H1 (cell line): ENCODE results near the gene VCP. TPM values are rescaled to one million over a fixed set of nuclear protein-coding genes. Genes with fewer than 3 reads are reported as not detected.

Experiments used
- CTCF ChIA-PET: fragments of 300-600 bp; sonication (Branson Sonifier 250); formaldehyde crosslinking; loops from one replicate; lab custom pipeline; 2021; ENCODE audit not compliant: partially characterized antibody; lab: Charles Lee
- POLR2A ChIA-PET: fragments of 300-600 bp; sonication (Branson Sonifier 250); formaldehyde crosslinking; loops from one replicate; lab custom pipeline; 2021; ENCODE audit warnings: inconsistent platforms; ENCODE audit not compliant: partially characterized antibody; lab: Charles Lee
- DNase-seq, 2 experiments: peaks; one replicate each; pipeline versions ENCODE4 v3.0.0 to v3.0.0-alpha.2; 2010 to 2022; ENCODE audit warnings: low spot score in 2 of 2, low read depth in 1 of 2, mixed read lengths in 1 of 2
- FAIRE-seq: peaks from 2 replicates; lab custom pipeline; 2011; peaks lifted over from hg19 to GRCh38; lab: Jason Lieb, UNC
- H2AFZ ChIP-seq: 2 replicates; pipeline ENCODE4 v1.8.1; 2012; ENCODE audit warnings: low read length, inconsistent platforms
- H2AK5ac ChIP-seq: 2 replicates; pipeline ENCODE4 v1.6.1; 2013; ENCODE audit warnings: low read depth, low read length
- H2BK120ac ChIP-seq: replicated peaks from 2 replicates; pipeline ENCODE3; 2013; ENCODE audit warnings: low read depth, low read length, inconsistent platforms
- H2BK12ac ChIP-seq: 2 replicates; pipeline ENCODE4 v1.6.1; 2013; ENCODE audit warnings: low read depth, low read length
- H2BK15ac ChIP-seq: 2 replicates; pipeline ENCODE4 v1.6.1; 2013; ENCODE audit warnings: low read length
- H2BK20ac ChIP-seq: 2 replicates; pipeline ENCODE4 v1.6.1; 2013; ENCODE audit warnings: low read length
- H2BK5ac ChIP-seq: 2 replicates; pipeline ENCODE4 v1.6.1; 2013; ENCODE audit warnings: low read depth, low read length
- H3K14ac ChIP-seq: 2 replicates; pipeline ENCODE4 v1.6.1; 2013; ENCODE audit warnings: inconsistent platforms; ENCODE audit not compliant: insufficient read length
- H3K18ac ChIP-seq: 2 replicates; pipeline ENCODE4 v1.6.1; 2013; ENCODE audit warnings: low read length; ENCODE audit errors: extremely low read depth
- H3K23ac ChIP-seq: 2 replicates; pipeline ENCODE4 v1.6.1; 2013; ENCODE audit warnings: inconsistent platforms; ENCODE audit not compliant: insufficient read length
- H3K23me2 ChIP-seq: 2 replicates; pipeline ENCODE4 v1.6.1; 2013; ENCODE audit warnings: low read depth, low read length
- H3K27ac ChIP-seq: 2 replicates; pipeline ENCODE4 v1.6.1; 2011; ENCODE audit warnings: low read depth, low read length, inconsistent platforms
- H3K27me3 ChIP-seq, 4 experiments: replicated peaks in 1 of 4; 1 replicate in 1 of 4; 2 replicates in 3 of 4; pipeline versions ENCODE4 v1.6.1 to v1.8.1; 2011 to 2013; ENCODE audit warnings: low read length in 3 of 4, mild to moderate bottlenecking in 3 of 4, inconsistent platforms in 2 of 4, mixed read lengths in 2 of 4, moderate library complexity in 1 of 4; ENCODE audit not compliant: control insufficient read depth in 3 of 4, insufficient read depth in 3 of 4; ENCODE audit errors: extremely low read depth in 1 of 4
- H3K36me3 ChIP-seq, 4 experiments: 2 replicates each; pipeline versions ENCODE4 v1.6.1 to v1.8.1; 2011 to 2013; ENCODE audit warnings: mild to moderate bottlenecking in 4 of 4, low read length in 3 of 4, moderate library complexity in 2 of 4, control low read depth in 1 of 4, inconsistent platforms in 1 of 4; ENCODE audit not compliant: insufficient read depth in 4 of 4, control insufficient read depth in 2 of 4
- H3K4ac ChIP-seq: replicated peaks from 2 replicates; pipeline ENCODE3; 2013; ENCODE audit warnings: low read length, low read depth, mixed read lengths, inconsistent platforms; ENCODE audit not compliant: insufficient read length
- H3K4me1 ChIP-seq, 4 experiments: replicated peaks in 1 of 4; 1 replicate in 1 of 4; 2 replicates in 3 of 4; pipeline versions ENCODE4 v1.6.1 to v1.8.1; 2011 to 2013; ENCODE audit warnings: low read length in 3 of 4, inconsistent platforms in 2 of 4, mixed read lengths in 1 of 4; ENCODE audit not compliant: insufficient read depth in 4 of 4, control insufficient read depth in 3 of 4
- H3K4me2 ChIP-seq, 2 experiments: 2 replicates each; pipeline versions ENCODE4 v1.6.1 to v1.8.1; 2011 to 2013; ENCODE audit warnings: low read depth in 2 of 2, low read length in 2 of 2, control low read depth in 1 of 2, inconsistent platforms in 1 of 2, mild to moderate bottlenecking in 1 of 2; ENCODE audit not compliant: insufficient read depth in 1 of 2
- H3K4me3 ChIP-seq, 4 experiments: fragments of 200-600, 300-600 bp in 1 of 4; sonication (generic), shearing (Covaris generic), sonication (Bioruptor Twin) in 1 of 4; 2 replicates each; pipeline versions ENCODE4 v1.5.1 to v1.8.1; 2011 to 2016; ENCODE audit warnings: low read length in 4 of 4, low read depth in 3 of 4, control low read depth in 2 of 4, inconsistent platforms in 2 of 4, mild to moderate bottlenecking in 2 of 4, mixed read lengths in 1 of 4, moderate library complexity in 1 of 4; ENCODE audit not compliant: insufficient read depth in 2 of 4; ENCODE audit errors: extremely low read depth in 1 of 4
- H3K56ac ChIP-seq: replicated peaks from 2 replicates; pipeline ENCODE3; 2013; ENCODE audit warnings: low read depth, mild to moderate bottlenecking, mixed read lengths, low read length, inconsistent platforms; ENCODE audit not compliant: insufficient read length
- H3K79me1 ChIP-seq: 2 replicates; pipeline ENCODE4 v1.6.1; 2013; ENCODE audit warnings: low read depth, low read length, control low read depth
- H3K79me2 ChIP-seq, 2 experiments: 2 replicates each; pipeline versions ENCODE4 v1.6.1 to v1.8.1; 2012 to 2013; ENCODE audit warnings: low read length in 2 of 2, mild to moderate bottlenecking in 2 of 2, inconsistent platforms in 1 of 2; ENCODE audit not compliant: insufficient read depth in 2 of 2, control insufficient read depth in 1 of 2
- H3K9ac ChIP-seq, 4 experiments: replicated peaks in 1 of 4; 1 replicate in 1 of 4; 2 replicates in 3 of 4; pipeline versions ENCODE4 v1.6.1 to v1.8.1; 2011 to 2013; ENCODE audit warnings: low read depth in 3 of 4, low read length in 3 of 4, control low read depth in 2 of 4, mild to moderate bottlenecking in 2 of 4, moderate library complexity in 2 of 4, inconsistent platforms in 1 of 4; ENCODE audit errors: extremely low read depth in 1 of 4
- H3K9me3 ChIP-seq, 2 experiments: 2 replicates each; pipeline versions ENCODE4 v1.6.1 to v1.8.1; 2012 to 2013; ENCODE audit warnings: mild to moderate bottlenecking in 2 of 2, moderate library complexity in 2 of 2, control low read depth in 1 of 2, inconsistent platforms in 1 of 2, low read depth in 1 of 2, low read length in 1 of 2, mixed read lengths in 1 of 2; ENCODE audit not compliant: insufficient read depth in 2 of 2
- H4K20me1 ChIP-seq, 2 experiments: replicated peaks in 1 of 2; 2 replicates each; pipeline versions ENCODE3 to v1.8.1; 2011 to 2013; ENCODE audit warnings: inconsistent platforms in 2 of 2, low read length in 2 of 2, mild to moderate bottlenecking in 1 of 2; ENCODE audit not compliant: insufficient read depth in 2 of 2, control insufficient read depth in 1 of 2
- H4K5ac ChIP-seq: 2 replicates; pipeline ENCODE4 v1.6.1; 2013; ENCODE audit warnings: low read length, low read depth, mixed read lengths, inconsistent platforms; ENCODE audit not compliant: insufficient read length
- H4K8ac ChIP-seq: 2 replicates; pipeline ENCODE4 v1.8.0; 2013; ENCODE audit warnings: mild to moderate bottlenecking, moderate library complexity, low read length, inconsistent platforms; ENCODE audit not compliant: insufficient read depth; ENCODE audit errors: extremely low read depth
- H4K91ac ChIP-seq: replicated peaks from 2 replicates; pipeline ENCODE3; 2013; ENCODE audit warnings: low read length, mixed read lengths, inconsistent platforms; ENCODE audit not compliant: insufficient read length
- ATF2 ChIP-seq: IDR thresholded peaks from 2 replicates; pipeline ENCODE4 v1.6.1; 2012; ENCODE audit warnings: low read length, inconsistent platforms
- CBX5 ChIP-seq: fragments of 300-800, 300-1000 bp; sonication (generic); IDR thresholded peaks from 2 replicates; pipeline ENCODE4 v1.7.1; 2016; ENCODE audit warnings: antibody characterized with exemption, low read length, low read depth
- EGR1 ChIP-seq: IDR thresholded peaks from 2 replicates; pipeline ENCODE4 v1.6.1; 2011; ENCODE audit warnings: low read depth, low read length, borderline replicate concordance
- EP300 ChIP-seq, 2 experiments: IDR thresholded peaks; 1 replicate in 1 of 2; 2 replicates in 1 of 2; pipeline ENCODE4 v1.6.1; 2011 to 2012; ENCODE audit warnings: low read depth in 2 of 2, low read length in 2 of 2, mild to moderate bottlenecking in 2 of 2, borderline replicate concordance in 1 of 2, inconsistent platforms in 1 of 2, moderate library complexity in 1 of 2
- FOSL1 ChIP-seq: IDR thresholded peaks from 2 replicates; pipeline ENCODE4 v1.6.1; 2011; ENCODE audit warnings: mild to moderate bottlenecking, low read depth, low read length, moderate library complexity; ENCODE audit not compliant: insufficient read depth
- GTF2F1 ChIP-seq: IDR thresholded peaks from 2 replicates; pipeline ENCODE4 v1.6.1; 2012; ENCODE audit warnings: low read depth, low read length, improper control_type of control experiment, borderline replicate concordance
- JUN ChIP-seq: IDR thresholded peaks from 2 replicates; pipeline ENCODE4 v1.6.1; 2011; ENCODE audit warnings: low read depth, mild to moderate bottlenecking, improper control_type of control experiment, low read length
- KDM4A ChIP-seq: IDR thresholded peaks from one replicate; pipeline ENCODE4 v1.7.1; 2012; ENCODE audit warnings: low read depth, mild to moderate bottlenecking, moderate library complexity, low read length, inconsistent platforms; ENCODE audit not compliant: severe bottlenecking
- POLR2AphosphoS5 ChIP-seq: IDR thresholded peaks from 2 replicates; pipeline ENCODE4 v1.6.1; 2011; ENCODE audit warnings: low read depth, low read length
- SIX5 ChIP-seq: IDR thresholded peaks from 2 replicates; pipeline ENCODE4 v1.6.1; 2011; ENCODE audit warnings: mild to moderate bottlenecking, low read depth, low read length
- TAF1 ChIP-seq: IDR thresholded peaks from 2 replicates; pipeline ENCODE4 v1.6.1; 2011; ENCODE audit warnings: mild to moderate bottlenecking, low read depth, low read length
- WGBS, 2 experiments: shearing (Covaris generic) in 1 of 2; methylation state at CpG; one replicate each; pipeline versions ENCODE4 v1.1.6 to v1.1.7; 2013 to 2015; ENCODE audit warnings: low lambda C conversion rate in 2 of 2, mixed read lengths in 2 of 2, inconsistent platforms in 1 of 2, low coverage in 1 of 2, missing lambda C conversion rate in 1 of 2; ENCODE audit not compliant: insufficient replicate concordance in 2 of 2, insufficient coverage in 1 of 2, insufficient read length in 1 of 2; ENCODE audit errors: extremely low coverage in 1 of 2, missing lambda C conversion rate in 1 of 2; 5-methylcytosine and 5-hydroxymethylcytosine counted together
- polyA plus RNA-seq, 7 experiments: library from polyadenylated mRNA; depleted of rRNA in 3 of 7; stranded (reverse) in 5 of 7; unstranded in 2 of 7; fragments of >200 nt in 5 of 7; fragments of 200-250 nt in 2 of 7; gene quantifications; 1 replicate in 5 of 7; 2 replicates in 1 of 7; 4 replicates in 1 of 7; pipeline versions ENCODE4 v1.2.1 to v1.2.3, GENCODE V29; 2011 to 2013; ENCODE audit warnings: missing spikeins in 2 of 7, mixed read lengths in 2 of 7
- total RNA-seq: library from RNA; stranded (reverse); fragmentation: NEBNext Ultra II Directional; extraction: Animal tissue kit (Norgen Biotek cat#: 25700); gene quantifications from 2 replicates; pipeline ENCODE4 v1.2.1, GENCODE V29; 2021

VCP gene
- total and polyA plus RNA-seq, 2 of the 8 experiments (the other 6 are each of a cell fraction or from before 2014, with no cell fraction given) = 173 to 375 TPM

- Histone ChIP-seq H3K4me1 (peaks cover 4 to 20% (median 8%) of the 10 kb centered on the region in 4 experiments), H2AK5ac (no peak overlapping the region), H3K4me3 (no peak overlapping the region), H3K27me3 (no peaks in the 10 kb centered on the region), H2BK12ac (no peak overlapping the region), H4K8ac (no peak overlapping the region), H3K79me2 (peaks cover 18 to 39% of the 10 kb centered on the region in 2 experiments), H3K14ac (no peak overlapping the region), H3K23me2 (peaks cover 13% of the 10 kb centered on the region), H3K4ac (no peak overlapping the region), H3K9me3 (no peaks in the 10 kb centered on the region), H2BK120ac (no peak overlapping the region), H4K91ac (no peak overlapping the region), H3K56ac (no peak overlapping the region), H2BK5ac (no peak overlapping the region), H3K4me2 (no peak overlapping the region), H2AFZ (no peak overlapping the region), H2BK20ac (no peak overlapping the region), H4K20me1 (peaks cover 3 to 7% of the 10 kb centered on the region in 2 experiments), H3K23ac (no peak overlapping the region), H4K5ac (no peak overlapping the region), H3K27ac (no peak overlapping the region), H2BK15ac (no peak overlapping the region), H3K9ac (no peak overlapping the region), H3K18ac (no peak overlapping the region), H3K36me3 (peaks cover 19 to 42% (median 36%) of the 10 kb centered on the region in 4 experiments), H3K79me1 (peaks cover 8% of the 10 kb centered on the region)
- DNase-seq (no peak), FAIRE-seq (no peak)
- POLR2A ChIA-PET = interaction anchor here (0.9 to 17.6 kb wide), 2 partner anchors 24 kb away, joined by 4 to 440 read pairs; partner anchors contain the start of genes PIGO and STOML2
- CTCF ChIA-PET = interaction anchor here (6.7 kb wide), 1 partner anchor 21 kb away, joined by 46 read pairs; the partner anchor contains the start of gene PIGO
- TF ChIP-seq GTF2F1 (no peak), JUN (no peak), SIX5 (no peak), ATF2 (no peak), FOSL1 (no peak), POLR2AphosphoS5 (no peak), TAF1 (no peak), EGR1 (no peak), EP300 (IDR thresholded peaks at IDR 0.05; ENCODE audit: borderline replicate concordance in 1 of 2, low read depth in 2 of 2, low read length in 2 of 2) (no peak), CBX5 (no peak), KDM4A (no peak)
- WGBS, 2 experiments = 76% methylated on average over 4 of the region's 4 CpGs; no CpG with 5 or more reads in 1 of the 2 experiments
These were observed 2.9 kb upstream of the VCP start for GRCh38 chr9:35075358-35075757.
